ENCODE measurements around the gene LPCAT1.
"Not testable (repeated sequence)": the region's sequence is repeated elsewhere in the genome, so short reads cannot be mapped to it uniquely, and the experiment has no call there.

The LPCAT1 gene

DNA sequence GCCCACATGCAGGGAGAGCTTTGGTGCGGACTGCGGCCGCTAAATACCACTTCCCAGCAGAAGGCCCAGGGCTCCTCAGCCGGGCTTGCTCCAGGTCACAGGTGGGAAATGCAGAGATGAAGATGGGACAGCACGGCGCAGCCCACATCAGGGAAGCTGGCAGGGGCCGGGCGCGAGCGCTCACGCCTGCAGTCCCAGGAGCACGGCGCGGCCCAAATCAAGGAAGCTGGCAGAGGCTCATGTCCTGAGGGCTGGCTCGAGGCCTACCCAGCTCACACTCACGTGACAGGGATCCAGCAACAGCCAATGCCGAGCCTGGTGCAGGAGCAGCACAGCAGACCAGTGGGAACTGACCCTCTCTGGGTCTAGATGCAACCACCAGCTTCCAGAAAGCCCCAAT is 16.3 kb downstream of the LPCAT1 start:
- DNase-seq, result no peak

- no peak for DNase-seq
These were observed 16.8 kb downstream of the LPCAT1 start for GRCh38 chr5:1507014-1507375.

- DNase-seq, result no peak
These were observed 17.3 kb downstream of the LPCAT1 start for GRCh38 chr5:1506242-1507013.

- no peak for DNase-seq
These were observed 18.1 kb downstream of the LPCAT1 start for GRCh38 chr5:1505506-1506241.

- not testable (repeated sequence) for DNase-seq
These were observed 18.7 kb downstream of the LPCAT1 start for GRCh38 chr5:1505089-1505488.

DNA sequence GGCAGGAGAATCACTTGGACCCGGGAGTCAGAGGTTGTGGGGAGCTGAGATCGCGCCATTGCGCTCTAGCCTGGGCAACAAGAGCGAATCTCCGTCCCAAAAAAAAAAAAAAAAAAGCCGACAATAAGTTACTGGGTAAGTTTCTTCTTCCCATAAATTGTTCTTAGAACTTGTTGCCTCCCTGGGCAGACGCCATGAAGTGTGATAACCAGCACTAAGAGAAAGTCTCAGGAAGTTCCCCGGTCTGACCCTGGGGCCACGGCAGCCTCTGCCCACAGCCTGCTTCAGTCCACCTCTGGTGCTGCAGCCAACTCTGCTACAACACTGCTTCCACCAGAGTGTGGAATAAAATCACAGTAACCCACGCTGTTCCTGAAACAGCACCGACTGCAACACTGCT is 19.1 kb downstream of the LPCAT1 start:
- no peak for DNase-seq

- no peak for DNase-seq
These were observed 19.6 kb downstream of the LPCAT1 start for GRCh38 chr5:1504069-1504595.

DNA sequence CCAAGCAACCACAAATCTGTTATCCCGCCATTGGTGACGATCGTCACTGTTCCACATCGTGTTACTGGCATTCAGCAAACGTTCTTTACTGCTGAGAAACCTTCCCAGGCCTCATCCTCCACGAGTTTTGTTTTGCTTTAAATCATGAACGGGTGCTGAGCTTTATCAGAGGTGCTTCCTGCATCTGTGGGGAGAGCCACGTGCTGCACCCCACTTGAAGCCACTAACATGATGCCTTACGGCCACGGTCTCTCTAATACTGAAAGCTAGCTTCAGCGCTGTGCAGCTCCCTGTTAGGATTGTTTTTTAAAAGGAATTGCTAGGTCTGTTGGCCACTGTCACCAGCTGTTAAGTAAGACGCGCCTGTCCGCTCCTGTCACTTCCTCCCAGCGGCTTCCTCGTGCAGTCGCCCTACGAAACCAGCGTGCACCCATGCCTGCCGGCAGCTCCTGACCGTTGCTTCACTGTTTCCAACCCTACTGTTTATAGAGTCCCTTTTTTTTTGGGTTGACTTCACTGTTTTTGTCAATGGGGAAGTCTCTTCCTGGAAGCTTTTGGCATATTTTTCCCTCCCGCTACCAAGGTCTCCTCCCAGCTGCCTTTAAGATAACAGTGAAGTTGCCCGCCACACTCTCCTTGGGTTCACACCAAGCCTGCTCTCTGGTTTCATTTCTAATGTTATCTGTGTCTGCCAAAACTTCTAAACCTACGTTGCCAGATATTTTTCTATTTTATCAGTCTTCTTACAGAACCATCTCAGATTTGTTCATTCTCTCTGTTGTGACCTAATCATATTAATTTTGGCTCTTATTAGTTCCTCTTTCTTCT is 20.3 kb downstream of the LPCAT1 start:
- DNase-seq, result no peak

DNA sequence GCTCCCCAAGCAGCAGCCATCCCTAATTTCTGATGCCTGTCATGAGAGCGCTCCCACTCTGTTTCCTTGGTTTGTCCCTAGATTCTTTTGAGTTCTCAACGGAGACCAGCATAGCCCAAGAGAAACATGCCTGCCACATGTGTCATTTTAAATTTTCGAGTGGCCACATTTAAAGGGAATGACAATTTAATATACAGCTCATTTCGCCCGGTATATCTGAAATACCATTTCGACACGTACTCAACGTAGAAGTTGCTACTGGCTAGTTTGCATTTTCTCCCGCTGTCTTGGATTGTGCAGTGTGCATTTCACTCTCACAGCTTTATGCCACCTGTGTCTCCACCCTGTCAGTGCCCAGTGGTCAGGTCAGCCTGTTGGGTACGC is 21.0 kb downstream of the LPCAT1 start:
- no peak for DNase-seq

DNA sequence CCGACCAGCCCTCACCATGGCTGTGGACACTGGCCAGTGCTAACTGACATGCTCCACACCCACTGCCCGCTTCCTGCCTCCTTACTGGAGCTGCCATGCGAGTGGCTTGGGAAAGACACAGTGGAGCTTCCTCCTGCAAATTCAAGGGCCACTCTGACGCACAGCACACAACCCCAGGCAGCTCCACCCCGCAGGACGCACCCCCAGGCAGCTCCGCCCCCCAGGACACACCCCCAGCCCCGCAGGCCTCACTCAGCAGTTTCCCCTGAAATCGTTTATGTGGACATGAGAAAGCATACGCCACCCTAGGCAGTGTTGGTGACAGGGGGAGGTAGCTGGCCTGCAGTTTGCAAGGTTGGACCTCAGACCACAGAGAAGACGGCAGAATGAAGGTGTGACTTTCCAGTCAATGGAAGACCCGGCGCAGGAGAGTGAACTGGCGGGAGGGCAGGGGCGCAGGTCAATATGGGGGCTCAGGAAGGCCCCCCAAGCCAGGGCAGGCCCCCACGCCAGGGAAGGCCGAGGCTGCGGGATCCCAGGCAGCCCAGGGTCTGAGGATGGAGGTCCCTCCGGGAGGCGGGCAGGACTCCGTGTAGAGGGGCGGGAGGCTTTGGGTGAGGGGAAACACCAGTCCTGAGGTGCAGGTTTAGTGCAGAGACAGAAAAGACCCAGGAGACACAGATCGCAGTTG is 21.6 kb downstream of the LPCAT1 start:
- DNase-seq, result no peak

DNA sequence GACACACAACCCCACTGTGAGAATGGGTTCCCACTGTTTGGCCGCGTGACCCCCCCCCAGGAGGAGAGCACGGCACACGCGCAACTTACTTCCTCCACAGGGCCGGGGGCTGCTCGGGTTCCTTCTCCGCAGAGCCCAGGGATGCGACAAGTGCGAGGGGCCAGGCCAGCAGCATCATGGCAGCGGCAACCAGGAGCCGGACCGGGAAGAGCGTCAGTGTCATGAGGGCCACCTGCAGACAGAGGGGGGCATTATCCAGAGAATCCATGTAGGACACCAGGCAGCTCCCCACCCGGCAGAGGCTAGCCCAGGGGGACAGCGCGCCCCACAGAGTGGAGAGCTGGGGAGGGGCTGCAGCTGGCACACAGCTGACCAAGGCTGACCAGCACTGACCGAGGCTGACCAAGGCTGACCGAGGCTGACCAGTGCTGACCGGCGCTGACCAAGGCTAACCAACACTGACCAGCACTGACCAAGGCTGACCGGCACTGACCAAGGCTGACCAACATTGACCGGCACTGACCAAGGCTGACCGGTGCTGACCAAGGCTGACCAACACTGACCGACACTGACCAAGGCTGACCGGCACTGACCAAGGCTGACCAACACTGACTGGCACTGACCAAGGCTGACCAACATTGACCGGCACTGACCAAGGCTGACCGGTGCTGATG is 22.3 kb downstream of the LPCAT1 start:
- DNase-seq, result no peak

DNA sequence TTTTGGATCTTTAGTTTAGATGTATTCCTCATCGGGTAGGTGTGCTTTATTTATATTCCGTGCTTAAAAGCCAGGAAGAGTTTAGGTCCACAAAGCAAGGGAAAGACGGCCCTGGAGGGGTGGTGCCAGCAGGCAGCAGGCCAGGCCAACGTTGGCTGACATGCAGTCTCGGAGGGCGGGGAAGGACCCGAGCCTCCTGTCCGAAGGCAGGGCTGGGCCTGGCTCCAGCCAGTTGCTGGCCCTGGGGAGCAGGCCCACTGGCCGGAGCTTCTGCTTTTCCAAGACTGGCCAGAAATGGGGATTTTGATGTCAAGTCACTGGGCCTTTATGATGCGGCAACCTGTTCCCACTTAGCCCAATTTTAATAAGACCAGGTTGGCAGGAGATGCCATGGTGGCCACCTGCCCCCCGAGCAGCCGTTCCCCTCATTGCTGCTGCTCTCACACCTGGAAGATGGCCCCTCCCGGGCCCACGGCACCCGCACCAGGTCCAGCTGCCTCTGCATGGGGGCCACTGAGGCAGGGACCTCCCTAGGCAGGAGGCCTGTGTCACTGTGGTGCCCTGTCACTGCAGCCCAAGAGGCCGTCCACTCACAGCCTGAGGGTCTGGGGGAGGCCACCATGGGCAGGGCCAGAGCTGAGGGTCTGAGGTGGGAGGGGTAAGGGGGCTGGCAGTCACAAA is 23.2 kb downstream of the LPCAT1 start:
- no peak for DNase-seq

GRCh38 chr5:1499851-1500250 is 23.9 kb downstream of the LPCAT1 start:
- DNase-seq, result no peak

GRCh38 chr5:1498623-1499416 is 24.9 kb downstream of the LPCAT1 start:
- DNase-seq, result no peak

- no peak for DNase-seq
These were observed 25.8 kb downstream of the LPCAT1 start for GRCh38 chr5:1497795-1498622.

- no peak for DNase-seq
These were observed 26.4 kb downstream of the LPCAT1 start for GRCh38 chr5:1497242-1497777.

DNA sequence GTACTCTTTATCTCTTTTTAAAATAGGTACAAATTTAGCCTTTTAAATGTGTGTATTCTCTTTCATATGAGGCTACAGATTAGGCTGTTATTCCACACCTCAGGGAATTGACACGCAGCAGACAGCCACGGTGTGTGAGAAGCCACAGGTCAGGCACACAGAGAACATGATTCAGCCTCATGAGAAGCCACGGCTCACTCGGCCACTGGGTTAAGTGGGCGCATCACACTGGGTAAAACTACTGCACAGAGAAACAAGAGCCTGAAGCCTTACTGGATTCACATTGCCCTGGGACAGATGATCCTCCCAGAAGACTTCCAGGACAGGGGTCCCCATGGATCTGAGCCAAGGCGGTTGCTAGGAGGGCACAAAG is 28.2 kb downstream of the LPCAT1 start:
- DNase-seq, result no peak

- no peak for DNase-seq
These were observed 28.8 kb downstream of the LPCAT1 start for GRCh38 chr5:1494780-1495524.

- no peak for DNase-seq
These were observed 29.8 kb downstream of the LPCAT1 start for GRCh38 chr5:1493941-1494340.
